ENCODE data around the gene CASZ1.

The CASZ1 gene

GRCh38 chr1:10699470-10699835, 97.0 kb downstream of the CASZ1 start:
- Histone ChIP-seq H3K27ac (no peak overlapping the region), H3K27me3 (ENCODE audit: insufficient read depth, low read depth) (peaks cover 93% of the 10 kb centered on the region), H3K9ac (no peak overlapping the region)

GRCh38 chr1:10698726-10699469, 97.5 kb downstream of the CASZ1 start:
- H3K4me1 ChIP-seq (ENCODE audit: low read depth, poor library complexity, severe bottlenecking): no peaks in the 10 kb centered on the region
- no peaks in the 10 kb centered on the region for H3K36me3 ChIP-seq (ENCODE audit: insufficient read depth)
- no peak overlapping the region for H3K4me3 ChIP-seq (IDR thresholded peaks at IDR 0.05; ENCODE audit: insufficient read depth, low read depth, low read length)
- no peak overlapping the region for H3K9ac ChIP-seq
- TF ChIP-seq CTCF (conservative IDR thresholded peaks at IDR 0.05; ENCODE audit: low read depth, low read length): no peak
- no peak overlapping the region for H3K4me2 ChIP-seq
- H3K27me3 ChIP-seq (ENCODE audit: insufficient read depth, low read depth): peaks cover 88% of the 10 kb centered on the region
- no peaks in the 10 kb centered on the region for H4K20me1 ChIP-seq (ENCODE audit: insufficient read depth)
- H3K79me2 ChIP-seq (ENCODE audit: insufficient read depth, low read depth): no peaks in the 10 kb centered on the region
- H3K27ac ChIP-seq: no peak overlapping the region
- no peak overlapping the region for H2AFZ ChIP-seq (ENCODE audit: low read depth)

More at GRCh38 chr1:10699470-10699835, 97.0 kb downstream of the CASZ1 start:
- Histone ChIP-seq H3K79me2 (ENCODE audit: insufficient read depth, low read depth) (no peaks in the 10 kb centered on the region), H2AFZ (ENCODE audit: low read depth) (no peak overlapping the region), H3K4me1 (ENCODE audit: low read depth, poor library complexity, severe bottlenecking) (no peaks in the 10 kb centered on the region), H3K36me3 (ENCODE audit: insufficient read depth) (no peaks in the 10 kb centered on the region), H3K4me2 (no peak overlapping the region), H3K4me3 (IDR thresholded peaks at IDR 0.05; ENCODE audit: insufficient read depth, low read depth, low read length) (no peak overlapping the region), H4K20me1 (ENCODE audit: insufficient read depth) (no peaks in the 10 kb centered on the region)
- TF ChIP-seq CTCF (conservative IDR thresholded peaks at IDR 0.05; ENCODE audit: low read depth, low read length): no peak

GRCh38 chr1:10697621-10698160, 98.8 kb downstream of the CASZ1 start:
- no peaks in the 10 kb centered on the region for H4K20me1 ChIP-seq (ENCODE audit: insufficient read depth)
- no peak for TF ChIP-seq CTCF (conservative IDR thresholded peaks at IDR 0.05; ENCODE audit: low read depth, low read length)
- no peak overlapping the region for H3K27ac ChIP-seq
- no peak overlapping the region for H3K4me3 ChIP-seq (IDR thresholded peaks at IDR 0.05; ENCODE audit: insufficient read depth, low read depth, low read length)
- peaks cover 87% of the 10 kb centered on the region for H3K27me3 ChIP-seq (ENCODE audit: insufficient read depth, low read depth)
- no peaks in the 10 kb centered on the region for H3K79me2 ChIP-seq (ENCODE audit: insufficient read depth, low read depth)
- H2AFZ ChIP-seq (ENCODE audit: low read depth): no peak overlapping the region
- no peak overlapping the region for H3K9ac ChIP-seq
- H3K4me1 ChIP-seq (ENCODE audit: low read depth, poor library complexity, severe bottlenecking): no peaks in the 10 kb centered on the region
- no peaks in the 10 kb centered on the region for H3K36me3 ChIP-seq (ENCODE audit: insufficient read depth)
- no peak overlapping the region for H3K4me2 ChIP-seq

- Histone ChIP-seq H3K4me1 (ENCODE audit: low read depth, poor library complexity, severe bottlenecking) (no peaks in the 10 kb centered on the region), H4K20me1 (ENCODE audit: insufficient read depth) (no peaks in the 10 kb centered on the region), H2AFZ (ENCODE audit: low read depth) (no peak overlapping the region), H3K36me3 (ENCODE audit: insufficient read depth) (no peaks in the 10 kb centered on the region), H3K79me2 (ENCODE audit: insufficient read depth, low read depth) (no peaks in the 10 kb centered on the region), H3K27me3 (ENCODE audit: insufficient read depth, low read depth) (peaks cover 86% of the 10 kb centered on the region), H3K4me2 (no peak overlapping the region), H3K9ac (no peak overlapping the region), H3K4me3 (IDR thresholded peaks at IDR 0.05; ENCODE audit: insufficient read depth, low read depth, low read length) (no peak overlapping the region), H3K27ac (no peak overlapping the region)
- no peak for TF ChIP-seq CTCF (conservative IDR thresholded peaks at IDR 0.05; ENCODE audit: low read depth, low read length)
These were observed 99.5 kb downstream of the CASZ1 start for GRCh38 chr1:10696977-10697376.
